ENCODE measurements around the gene RAET1E. TPM values are rescaled to one million over a fixed set of nuclear protein-coding genes. Genes with fewer than 3 reads are reported as not detected.
"Not testable (repeated sequence)": the region's sequence is repeated elsewhere in the genome, so short reads cannot be mapped to it uniquely, and the experiment has no call there.

Gene RAET1E
- total RNA-seq, 1 donor from 2014 or later = under 0.01 TPM

DNA sequence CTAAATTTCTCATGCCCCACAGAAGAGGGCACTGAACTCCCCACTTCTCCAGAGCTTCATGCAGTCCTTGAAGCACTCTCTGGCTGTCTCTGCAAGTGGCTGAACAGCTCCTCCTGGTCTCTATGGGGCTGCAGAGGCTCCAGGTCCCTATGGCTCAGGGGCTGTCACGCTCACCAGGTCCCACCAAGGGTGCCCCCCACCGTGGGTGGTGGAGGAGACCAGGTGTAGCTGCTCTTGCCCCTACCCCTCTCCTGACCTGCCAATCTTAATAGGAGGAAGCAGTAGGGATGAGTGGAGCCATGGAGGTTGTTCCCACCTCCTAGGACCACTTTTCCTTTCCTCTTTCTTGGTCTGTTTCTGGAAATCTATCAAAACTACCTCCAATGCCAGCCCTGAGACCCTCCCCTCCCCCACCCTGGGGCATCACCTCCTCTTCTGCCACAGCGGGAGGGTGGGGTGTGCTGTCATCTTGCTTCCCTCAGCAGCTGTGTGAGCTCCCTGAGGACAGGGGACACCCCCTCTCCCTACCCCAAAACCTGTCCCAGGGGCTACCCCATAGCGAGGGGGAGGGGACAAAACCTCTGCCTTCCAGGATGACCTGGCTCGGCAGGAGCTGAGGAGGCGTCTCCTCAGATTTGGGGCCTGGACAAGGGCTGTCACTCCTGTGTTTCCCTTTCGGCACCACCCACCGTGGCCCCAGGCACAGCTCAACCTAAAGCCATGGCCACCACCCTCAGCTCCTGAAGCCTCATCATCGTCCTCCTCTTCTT, 12.0 kb upstream of the RAET1E start:
- no peak for DNase-seq (ENCODE audit: low read depth, low spot score)

GRCh38 chr6:149908480-149908879, 10.6 kb upstream of the RAET1E start:
- not testable (repeated sequence) for DNase-seq (ENCODE audit: low read depth, low spot score)

DNA sequence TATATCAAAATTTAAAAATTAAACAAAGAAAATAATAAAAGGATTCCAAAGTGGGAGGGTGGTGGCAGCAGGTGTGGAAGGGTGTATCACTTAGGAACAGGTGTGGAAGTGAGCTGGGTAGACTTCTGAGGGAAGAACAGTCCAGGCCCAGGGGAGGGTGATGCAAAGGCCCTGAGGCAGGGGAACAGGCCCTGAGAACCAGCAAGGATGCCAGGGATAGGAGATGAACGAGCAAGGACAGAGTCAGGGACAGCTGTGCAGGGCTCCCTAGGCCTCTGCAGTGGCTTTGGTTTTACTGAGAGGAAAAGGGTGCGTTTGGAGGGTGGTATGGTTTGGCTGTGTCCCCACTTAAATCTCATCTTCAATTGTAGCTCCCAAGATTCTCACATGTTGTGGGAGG, 9.4 kb upstream of the RAET1E start:
- no peak for DNase-seq (ENCODE audit: low read depth, low spot score)

DNA sequence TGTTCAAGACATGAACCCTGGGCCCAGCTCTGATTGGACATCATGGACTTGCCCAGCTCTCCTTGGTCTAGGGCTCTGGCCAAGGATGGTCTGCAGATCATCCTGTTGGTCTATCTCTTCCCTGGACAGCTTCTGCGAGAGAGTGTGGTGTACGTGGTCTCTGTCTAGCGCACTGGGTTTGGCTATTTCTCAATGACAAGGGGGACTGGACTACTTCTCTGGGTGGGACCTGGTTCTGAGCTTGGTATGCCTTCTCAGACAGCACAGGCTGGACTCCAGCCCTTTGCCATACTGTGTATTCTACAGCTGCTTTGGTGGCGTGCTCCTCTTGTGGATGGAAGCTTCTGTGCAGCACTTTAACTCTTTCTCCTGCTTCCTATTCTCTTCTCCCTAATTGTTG, 8.5 kb upstream of the RAET1E start:
- DNase-seq (ENCODE audit: low read depth, low spot score) = no peak

- DNase-seq (ENCODE audit: low read depth, low spot score) = no peak
Measured at GRCh38 chr6:149905911-149906371, 8.0 kb upstream of the RAET1E start.

DNA sequence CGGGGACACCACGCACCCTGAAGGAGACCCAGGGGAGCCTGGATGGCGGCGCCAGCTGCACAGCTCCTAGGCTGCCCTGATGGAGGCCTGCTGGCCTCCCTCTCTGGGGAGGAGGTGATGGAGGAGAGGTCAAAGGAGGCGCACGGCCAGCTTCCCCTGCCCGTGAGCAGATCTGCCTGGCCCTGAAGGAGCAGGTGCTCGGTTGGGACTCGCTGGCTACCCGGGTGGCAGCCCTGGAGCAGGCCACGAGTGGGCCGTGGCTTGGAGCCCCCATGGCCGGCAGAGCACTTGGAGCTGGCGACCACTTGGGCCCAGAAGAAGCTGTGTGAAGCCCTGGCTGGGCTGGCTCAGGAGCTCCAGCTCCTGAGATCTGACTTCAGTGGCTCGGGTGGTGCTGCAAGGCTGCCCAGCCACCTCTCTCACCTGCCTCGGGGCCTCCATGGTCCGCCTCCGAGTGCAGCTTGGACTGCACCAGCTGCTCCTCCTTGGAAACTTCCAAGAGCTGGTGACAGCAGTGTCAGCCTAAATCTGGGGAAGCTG, 7.5 kb upstream of the RAET1E start:
- DNase-seq (ENCODE audit: low read depth, low spot score) = no peak

DNA sequence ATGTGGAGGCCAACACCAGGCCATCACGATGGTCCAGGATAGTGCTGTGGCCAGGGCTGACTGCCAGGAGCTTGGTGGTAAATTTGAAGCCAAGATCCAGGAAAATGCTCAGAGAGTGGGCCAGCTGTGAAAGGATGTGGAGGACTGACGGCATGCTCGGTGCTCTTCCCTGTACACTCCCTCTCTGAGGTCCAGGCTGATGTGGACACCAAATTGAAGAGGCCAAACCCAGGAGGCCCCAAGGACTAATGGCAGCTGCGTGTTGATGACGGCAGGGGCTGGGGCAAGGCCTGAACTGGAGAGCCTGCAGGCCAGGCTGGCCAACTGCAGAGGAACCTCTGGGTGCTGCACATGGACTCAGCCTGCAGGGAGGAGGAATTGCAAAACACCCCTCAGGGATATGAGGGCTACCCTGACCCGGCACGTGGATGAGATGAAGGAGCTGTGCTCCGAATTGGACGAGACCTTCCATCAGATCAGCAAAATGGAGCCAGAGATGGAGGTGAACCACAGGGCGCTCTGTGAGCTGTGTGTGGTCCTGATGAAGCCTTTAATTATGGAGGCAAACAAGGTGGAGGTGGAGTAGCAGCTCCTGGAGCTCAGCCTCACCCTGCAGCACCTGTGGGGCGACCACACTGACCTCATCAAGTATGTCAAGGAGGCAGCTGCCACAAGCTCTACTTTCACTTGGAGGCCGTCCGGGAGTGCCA, 6.9 kb upstream of the RAET1E start:
- no peak for DNase-seq (ENCODE audit: low read depth, low spot score)

DNA sequence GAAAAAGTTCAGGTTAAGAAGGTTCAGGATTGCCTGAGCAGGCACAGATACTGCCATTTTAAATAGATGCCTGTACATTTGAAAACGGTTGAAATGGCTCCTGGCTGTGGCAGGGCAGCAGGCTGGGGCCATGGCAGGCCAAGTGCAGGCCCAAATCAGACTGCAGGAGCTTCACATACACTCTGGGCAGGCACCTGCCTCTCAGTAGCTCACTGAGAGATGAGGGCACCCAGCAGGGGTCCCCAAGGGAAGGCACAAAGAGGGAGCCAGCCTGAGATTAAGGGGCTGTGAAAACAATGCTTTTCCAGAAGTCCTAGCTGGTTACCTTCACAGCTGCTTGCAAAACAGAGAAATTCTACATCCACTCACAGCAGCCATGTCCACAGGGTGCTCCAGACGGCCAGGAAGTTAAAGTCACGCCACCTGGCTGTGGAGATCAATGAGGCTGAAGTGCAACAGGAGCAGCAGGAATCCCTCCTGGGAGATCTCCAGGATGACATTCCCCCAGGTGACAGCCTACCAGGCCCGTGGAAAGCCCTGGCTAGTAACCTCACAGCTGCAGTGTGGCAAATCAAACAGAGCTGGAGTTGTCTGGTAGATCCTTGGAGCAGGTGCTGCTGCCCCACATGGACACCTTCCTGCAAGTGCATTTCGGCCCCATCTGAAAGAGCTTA, 6.2 kb upstream of the RAET1E start:
- DNase-seq (ENCODE audit: low read depth, low spot score) = no peak

DNA sequence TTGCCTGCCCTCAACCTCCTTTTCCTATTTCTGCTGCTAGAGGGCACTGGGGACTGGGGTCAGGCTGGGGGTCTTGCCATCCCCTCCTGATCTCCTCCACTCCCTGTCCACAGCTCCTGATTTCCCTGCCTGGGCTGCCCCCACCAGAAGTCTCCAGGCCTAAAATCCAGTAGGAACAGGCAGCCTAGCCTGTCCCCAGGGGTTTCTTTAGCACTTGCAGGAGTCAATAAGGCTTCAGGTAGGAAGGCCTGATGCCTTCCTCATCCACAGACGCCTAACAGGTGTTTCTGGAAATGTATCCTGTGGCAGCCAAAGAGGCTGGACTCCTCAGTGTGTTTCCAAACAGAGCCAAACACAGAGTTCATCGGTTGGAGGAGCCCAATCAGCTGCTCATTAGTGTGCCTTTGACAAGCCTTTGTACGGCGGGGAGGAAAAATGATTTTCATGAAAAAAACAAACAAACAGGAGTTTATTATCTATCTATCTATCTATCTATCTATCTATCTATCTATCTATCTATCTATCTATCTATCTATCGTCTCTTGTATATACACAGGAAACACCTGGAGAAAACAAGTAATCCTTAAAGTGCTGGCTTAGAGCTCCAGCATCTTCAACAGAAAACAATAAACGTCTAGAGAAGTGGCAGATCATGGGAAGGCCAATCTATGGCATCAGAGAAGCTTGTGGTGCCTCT, 3.7 kb upstream of the RAET1E start:
- no peak for DNase-seq (ENCODE audit: low read depth, low spot score)

- DNase-seq (ENCODE audit: low read depth, low spot score) = no peak
Measured at GRCh38 chr6:149900620-149901443, 2.9 kb upstream of the RAET1E start.

- DNase-seq (ENCODE audit: low read depth, low spot score) = no peak
Measured at GRCh38 chr6:149899926-149900619, 2.2 kb upstream of the RAET1E start.

DNA sequence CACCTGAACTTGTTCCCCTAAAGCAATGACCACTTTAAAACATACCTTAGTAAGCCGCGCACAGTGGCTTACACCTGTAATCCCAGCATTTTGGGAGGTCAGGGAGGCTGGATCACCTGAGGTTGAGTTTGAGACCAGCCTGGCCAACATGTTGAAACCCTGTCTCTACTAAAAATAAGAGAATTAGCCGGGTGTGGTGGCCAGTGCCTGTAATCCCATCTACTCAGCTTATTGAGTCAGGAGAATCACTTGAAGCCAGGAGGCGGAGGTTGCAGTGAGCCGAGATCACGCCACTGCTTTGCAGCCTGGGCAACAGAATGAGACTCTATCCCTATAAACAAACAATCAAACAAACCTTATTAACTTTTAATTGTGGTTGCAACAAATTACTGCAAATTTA, 1.6 kb upstream of the RAET1E start:
- no peak for DNase-seq (ENCODE audit: low read depth, low spot score)

DNA sequence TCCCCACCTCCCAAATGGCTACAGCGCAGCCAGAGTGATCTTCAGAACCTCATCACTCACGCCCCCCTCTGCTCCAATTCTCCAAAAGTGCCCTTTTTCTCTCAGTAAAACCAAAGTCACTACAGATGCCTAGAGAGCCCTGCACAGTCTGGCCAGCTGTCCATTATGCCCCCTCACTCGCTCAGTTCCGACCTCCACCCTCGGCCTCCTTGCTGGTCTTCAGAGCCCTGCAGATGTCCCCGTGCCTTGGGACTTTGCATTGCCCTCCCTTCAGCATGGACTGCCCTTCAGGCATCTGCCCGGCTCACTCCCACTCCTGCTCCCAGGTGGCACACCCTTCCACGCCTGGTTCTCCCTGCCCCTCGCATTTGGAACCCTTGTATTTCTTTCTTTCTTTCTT, 1.1 kb upstream of the RAET1E start:
- DNase-seq (ENCODE audit: low read depth, low spot score) = no peak

GRCh38 chr6:149897015-149897697, 757 bp downstream of the RAET1E start:
- no peak for DNase-seq (ENCODE audit: low read depth, low spot score)

- no peak for DNase-seq (ENCODE audit: low read depth, low spot score)
Measured at GRCh38 chr6:149896491-149896890, 1.4 kb downstream of the RAET1E start.

DNA sequence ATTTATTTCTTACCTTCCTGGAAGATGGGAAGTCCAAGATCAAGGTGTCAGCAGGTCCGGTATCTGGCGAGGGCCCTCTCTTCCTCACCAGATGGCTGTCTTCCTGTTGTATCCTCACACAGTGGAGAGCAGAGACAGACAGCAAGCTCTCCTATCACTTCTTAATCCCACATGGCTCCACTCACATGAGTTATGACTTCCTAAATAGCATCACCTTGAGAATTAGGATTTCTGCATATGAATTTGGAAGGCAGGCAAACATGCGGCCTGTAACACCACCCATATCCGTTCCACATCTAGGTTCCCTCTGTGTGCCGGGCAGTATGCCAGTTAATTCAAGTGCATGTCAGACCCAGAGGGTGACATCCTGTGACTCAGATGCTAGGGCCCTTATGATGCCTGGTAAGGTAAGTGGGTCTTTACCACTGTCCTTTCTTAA, 2.1 kb downstream of the RAET1E start:
- DNase-seq (ENCODE audit: low read depth, low spot score) = no peak

DNA sequence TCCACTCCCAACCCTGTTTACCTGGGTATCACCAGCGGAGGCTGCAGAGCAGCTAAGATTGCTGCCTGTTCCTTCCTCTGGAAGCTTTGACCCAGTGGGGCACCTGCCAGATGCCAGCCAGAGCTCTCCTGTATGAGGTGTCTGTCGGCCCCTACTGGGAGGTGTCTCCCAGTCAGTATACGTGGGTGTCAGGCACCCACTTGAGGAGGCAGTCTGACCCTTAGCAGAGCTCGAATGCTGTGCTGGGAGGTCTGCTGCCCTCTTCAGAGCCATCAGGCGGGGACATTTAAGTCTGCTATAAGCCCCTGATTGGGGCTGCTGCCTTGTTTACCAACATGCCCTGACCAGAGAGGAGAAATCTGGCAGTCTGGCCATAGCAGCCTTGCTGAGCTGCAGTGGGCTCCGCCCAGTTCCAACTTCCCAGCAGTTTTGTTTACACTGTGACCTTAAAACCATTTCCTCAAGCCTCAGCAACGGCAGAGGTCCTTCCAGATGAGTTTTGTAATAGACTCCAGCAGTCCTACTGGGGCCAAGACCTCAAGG, 2.8 kb downstream of the RAET1E start:
- DNase-seq (ENCODE audit: low read depth, low spot score) = no peak

GRCh38 chr6:149891864-149892263, 6.0 kb downstream of the RAET1E start:
- DNase-seq (ENCODE audit: low read depth, low spot score) = not testable (repeated sequence)

GRCh38 chr6:149891259-149891658, 6.7 kb downstream of the RAET1E start:
- DNase-seq (ENCODE audit: low read depth, low spot score) = no peak

Measured in pulmonary artery endothelial cell (primary cell).